ENCODE data around the gene NPR1.
"Not testable (repeated sequence)": the region's sequence is repeated elsewhere in the genome, so short reads cannot be mapped to it uniquely, and the experiment has no call there.

NPR1 gene

GRCh38 chr1:153633161-153633753, 45.2 kb upstream of the NPR1 start:
- no peak for DNase-seq (ENCODE audit: low spot score)
- ChIA-PET POLR2A (ENCODE audit: low non-redundant PET) (interaction anchor here (0.5 to 1.8 kb wide), 11 partner anchors 14 to 150 kb away, joined by 3 to 14 read pairs (median 4); partner anchors contain the start of genes S100A14 and S100A16), CTCF (interaction anchor here (0.6 to 2.5 kb wide), 2 partner anchors 30 to 61 kb away, joined by 5 to 13 read pairs; no protein-coding TSS in a partner anchor)
- TF ChIP-seq CTCF (conservative IDR thresholded peaks at IDR 0.05; ENCODE audit: low read depth), result no peak
- peak overlapping the region; percentile 100 for H3K27ac ChIP-seq

GRCh38 chr1:153633754-153634665, 44.5 kb upstream of the NPR1 start, which contains the start of gene CHTOP:
Gene CHTOP (plus strand): TSS chr1:153634066. CDS start chr1:153636589, 2,523 bp downstream.
- POLR2A ChIA-PET (ENCODE audit: low non-redundant PET), result interaction anchor here (0.5 to 1.8 kb wide), 16 partner anchors 14 to 149 kb away, joined by 3 to 14 read pairs (median 4); partner anchors contain the start of genes S100A14 and S100A16
- peak; percentile 94 for DNase-seq (ENCODE audit: low spot score)
- H3K27ac ChIP-seq, result peak within 1 kb of the TSS; percentile 100
- no peak for TF ChIP-seq CTCF (conservative IDR thresholded peaks at IDR 0.05; ENCODE audit: low read depth)
- CTCF ChIA-PET, result interaction anchor here (0.6 to 2.5 kb wide), 4 partner anchors 29 to 347 kb away, joined by 3 to 13 read pairs (median 4); no protein-coding TSS in a partner anchor

GRCh38 chr1:153635872-153636271, 42.6 kb upstream of the NPR1 start:
- CTCF ChIA-PET, result interaction anchor here (1.1 to 2.5 kb wide), 2 partner anchors 8 to 63 kb away, joined by 4 to 13 read pairs; partner anchors contain the start of gene S100A13
- POLR2A ChIA-PET (ENCODE audit: low non-redundant PET), result interaction anchor here (0.7 kb wide), 2 partner anchors 149 to 331 kb away, joined by 3 read pairs; no protein-coding TSS in a partner anchor
- H3K27ac ChIP-seq, result peak overlapping the region; percentile 100
- TF ChIP-seq CTCF (conservative IDR thresholded peaks at IDR 0.05; ENCODE audit: low read depth), result no peak
- no peak for DNase-seq (ENCODE audit: low spot score)

GRCh38 chr1:153636312-153636711, 42.2 kb upstream of the NPR1 start:
- POLR2A ChIA-PET (ENCODE audit: low non-redundant PET), result no interaction called here
- DNase-seq (ENCODE audit: low spot score), result no peak
- CTCF ChIA-PET, result interaction anchor here (0.7 to 1.1 kb wide), 2 partner anchors 9 to 104 kb away, joined by 4 to 5 read pairs; partner anchors contain the start of gene S100A13
- peak overlapping the region; percentile 100 for H3K27ac ChIP-seq
- no peak for TF ChIP-seq CTCF (conservative IDR thresholded peaks at IDR 0.05; ENCODE audit: low read depth)

DNA sequence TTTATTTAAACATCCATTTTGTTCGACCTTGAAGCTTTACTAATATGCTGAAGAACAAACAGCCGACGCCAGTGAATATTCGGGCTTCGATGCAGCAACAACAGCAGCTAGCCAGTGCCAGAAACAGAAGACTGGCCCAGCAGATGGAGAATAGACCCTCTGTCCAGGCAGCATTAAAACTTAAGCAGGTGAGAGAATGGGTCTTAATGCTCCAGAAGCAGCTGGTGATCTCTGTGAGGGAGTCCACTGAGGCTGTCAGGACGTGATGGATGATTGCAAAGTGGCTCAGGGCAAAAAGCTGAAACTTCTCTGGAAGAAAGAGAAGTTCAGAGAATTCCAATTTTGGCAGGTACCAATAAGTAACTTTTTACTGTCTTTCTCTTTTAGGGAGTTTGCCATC, 40.2 kb upstream of the NPR1 start:
- ChIA-PET CTCF (interaction anchor here (0.6 to 1.6 kb wide), 2 partner anchors 15 to 66 kb away, joined by 4 to 5 read pairs; no protein-coding TSS in a partner anchor), POLR2A (ENCODE audit: low non-redundant PET) (no interaction called here)
- no peak overlapping the region for H3K27ac ChIP-seq
- DNase-seq (ENCODE audit: low spot score), result no peak
- TF ChIP-seq CTCF (conservative IDR thresholded peaks at IDR 0.05; ENCODE audit: low read depth), result no peak

- H3K27ac ChIP-seq, result no peak overlapping the region
- DNase-seq (ENCODE audit: low spot score), result no peak
- POLR2A ChIA-PET (ENCODE audit: low non-redundant PET), result interaction anchor here (0.7 kb wide), 1 partner anchor 13 kb away, joined by 3 read pairs; no protein-coding TSS in a partner anchor
- TF ChIP-seq CTCF (conservative IDR thresholded peaks at IDR 0.05; ENCODE audit: low read depth), result no peak
- CTCF ChIA-PET, result interaction anchor here (1.6 kb wide), 1 partner anchor 67 kb away, joined by 4 read pairs; no protein-coding TSS in a partner anchor
Measured at GRCh38 chr1:153639280-153639679, 39.2 kb upstream of the NPR1 start.

DNA sequence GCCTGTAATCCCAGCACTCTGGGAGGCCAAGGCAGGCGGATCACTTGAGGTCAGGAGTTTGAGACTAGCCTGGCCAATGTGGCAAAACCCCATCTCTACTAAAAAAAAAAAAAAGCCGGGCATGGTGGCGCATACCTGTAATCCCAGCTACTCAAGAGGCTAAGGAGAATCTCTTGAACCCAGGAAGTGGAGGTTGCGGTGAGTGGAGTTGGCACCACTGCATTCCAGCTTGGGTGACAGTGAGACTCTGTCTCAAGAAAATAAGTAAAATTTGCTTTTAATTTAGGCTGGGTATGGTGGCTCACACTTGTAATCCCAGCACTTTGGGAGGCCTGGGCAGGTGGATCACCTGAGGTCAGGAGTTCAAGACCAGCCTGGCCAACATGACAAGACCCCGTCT, 38.3 kb upstream of the NPR1 start:
- POLR2A ChIA-PET (ENCODE audit: low non-redundant PET), result interaction anchor here (0.6 to 0.7 kb wide), 2 partner anchors 10 to 12 kb away, joined by 3 read pairs; no protein-coding TSS in a partner anchor
- CTCF ChIA-PET, result interaction anchor here (0.6 kb wide), 1 partner anchor 272 kb away, joined by 3 read pairs; no protein-coding TSS in a partner anchor
- DNase-seq (ENCODE audit: low spot score), result not testable (repeated sequence)

More for the DNA sequence above, 38.3 kb upstream of the NPR1 start:
- not testable (repeated sequence) for H3K27ac ChIP-seq

All from RWPE1 (cell line).